GM18520 (cell line): ENCODE measurements around the gene CFAP77.

Experiments used
- ATAC-seq: cut with Tn5 transposase; IDR thresholded peaks from one replicate; pipeline ENCODE4 v1.9.1; 2021; ENCODE audit not compliant: unreplicated experiment

CFAP77 gene

DNA sequence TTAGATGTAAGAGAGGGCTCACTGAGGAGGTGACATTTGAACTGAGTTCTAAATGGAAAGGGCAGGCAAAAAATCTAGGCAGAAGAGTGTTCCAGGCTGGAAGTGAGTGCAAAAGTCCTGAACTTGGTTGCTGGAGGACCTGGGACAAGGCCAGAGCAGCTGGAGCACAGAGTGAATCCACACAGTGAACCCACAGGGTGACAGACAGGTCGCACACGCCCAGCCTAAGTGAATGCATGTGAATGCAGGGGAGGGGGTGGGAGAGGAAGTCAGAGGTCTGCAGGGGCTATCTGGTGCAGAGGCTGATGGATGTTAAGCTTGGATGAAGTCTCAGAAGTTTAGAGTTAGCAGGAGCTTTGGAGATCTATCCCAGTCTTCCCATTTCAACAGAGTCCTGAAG is 2.8 kb upstream of the CFAP77 start:
- no peak for ATAC-seq

DNA sequence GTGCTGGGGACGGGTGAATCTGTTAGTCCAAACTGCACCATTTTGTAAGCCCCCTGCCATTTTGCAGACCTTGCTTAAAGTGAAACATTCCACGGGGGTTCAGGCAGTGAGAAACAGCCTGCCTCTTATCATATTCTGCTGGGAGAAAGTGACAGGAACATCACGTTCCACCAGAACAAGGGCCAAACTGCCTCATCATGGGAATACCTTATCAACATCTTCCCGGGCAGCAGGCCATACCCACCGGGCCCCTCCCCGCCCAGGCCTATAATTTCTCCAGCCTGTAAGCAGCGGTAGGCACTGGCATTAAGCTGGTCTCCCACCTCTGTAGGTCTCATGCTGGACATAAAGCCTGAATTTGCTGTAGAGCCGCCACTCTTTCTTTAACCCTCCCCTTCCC is 1.5 kb upstream of the CFAP77 start:
- no peak for ATAC-seq

DNA sequence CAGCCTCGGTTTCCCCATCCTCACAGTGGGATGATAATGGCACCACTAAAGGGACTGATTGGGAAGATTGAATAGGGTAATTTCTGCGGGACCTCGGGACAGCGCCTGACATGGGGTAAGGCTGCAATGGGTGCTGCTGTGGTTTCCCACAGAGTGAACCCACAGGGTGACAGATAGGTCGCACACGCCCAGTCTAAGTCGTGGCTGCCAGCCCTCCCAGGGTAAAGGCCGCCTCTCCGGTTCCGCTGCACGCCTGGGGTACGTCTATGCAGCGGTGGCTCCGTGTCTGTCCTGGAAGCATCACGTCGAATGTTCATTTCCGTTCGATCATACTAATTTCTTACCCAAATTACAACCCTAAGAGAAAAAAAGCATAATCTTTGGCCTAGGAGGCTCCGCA is 631 bp downstream of the CFAP77 start:
- no peak for ATAC-seq

DNA sequence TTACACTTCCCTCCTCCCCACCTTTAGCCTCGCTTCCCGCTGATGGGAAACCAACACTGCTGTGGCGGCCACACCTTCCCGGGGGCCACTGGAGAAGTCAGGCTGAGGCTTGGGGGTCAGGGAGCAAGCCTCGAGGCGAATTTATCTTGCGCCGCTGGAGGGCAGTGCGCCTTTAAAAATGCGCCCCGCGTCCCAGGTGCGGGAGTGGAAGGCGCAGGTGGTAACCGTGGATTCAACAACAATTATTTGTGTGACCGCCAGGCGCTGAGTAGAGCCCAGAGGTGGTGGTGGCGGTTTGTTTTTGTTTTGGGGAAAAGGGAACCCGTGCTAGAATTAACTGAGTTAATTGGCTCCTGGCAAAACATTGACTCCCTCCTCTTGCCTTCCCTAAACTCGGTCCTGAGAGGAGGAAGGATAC is 1.1 kb downstream of the CFAP77 start:
- no peak for ATAC-seq

DNA sequence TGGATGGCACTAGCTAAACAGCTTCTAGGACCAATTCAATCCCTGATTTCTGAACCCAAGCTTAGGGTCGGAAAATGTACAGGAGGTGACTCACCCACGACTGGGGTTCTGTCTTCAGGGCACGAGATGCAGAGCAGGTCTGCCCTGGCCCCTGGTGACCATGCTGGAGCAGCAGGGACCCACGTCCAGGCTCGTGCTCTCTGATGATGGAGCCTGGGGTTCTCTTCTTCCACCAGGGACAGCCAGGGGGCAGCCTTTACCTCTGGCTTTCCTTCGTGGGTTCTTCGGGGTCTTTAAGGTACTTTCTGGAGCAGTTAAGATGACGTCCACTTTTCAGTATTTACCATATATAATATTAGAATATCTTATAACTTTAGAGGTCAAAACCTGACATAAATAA is 2.1 kb downstream of the CFAP77 start:
- ATAC-seq, result no peak

DNA sequence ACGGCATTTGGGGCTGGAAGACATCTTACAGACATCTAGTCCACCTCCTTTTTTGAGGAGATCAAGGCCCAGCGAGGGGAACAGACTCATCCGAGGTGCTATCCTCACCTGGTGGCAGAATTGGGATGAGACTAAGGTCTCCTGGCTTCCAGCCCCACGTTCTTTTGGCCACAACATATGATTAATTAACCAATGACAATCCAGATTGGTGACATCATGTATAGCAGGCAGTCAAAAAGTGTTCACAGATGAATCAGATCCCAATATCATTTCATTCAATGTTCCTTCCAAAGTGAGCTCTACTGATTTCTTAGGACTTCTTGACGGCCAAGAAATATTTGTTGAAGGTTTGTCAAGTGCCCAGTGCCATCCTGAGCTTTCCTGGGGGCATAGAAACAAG is 3.9 kb downstream of the CFAP77 start:
- no peak for ATAC-seq

DNA sequence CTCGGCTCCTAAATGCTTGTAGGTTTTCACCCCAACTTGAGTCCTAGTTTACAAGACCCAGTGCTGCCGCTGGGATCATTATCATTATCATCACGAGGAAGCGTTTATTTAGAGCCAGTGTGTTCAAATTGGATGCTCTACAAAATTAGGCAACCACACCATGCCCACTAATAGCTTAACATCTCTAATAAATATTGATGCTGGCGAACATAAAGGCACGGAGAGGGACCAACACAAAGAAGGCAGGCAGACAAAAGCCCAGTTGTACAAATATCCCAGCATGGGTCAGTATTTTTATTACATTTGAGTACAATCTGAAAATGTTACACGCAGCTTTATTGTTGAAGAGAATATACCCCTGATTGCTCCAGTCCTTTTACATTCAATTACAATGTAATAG is 4.7 kb downstream of the CFAP77 start:
- ATAC-seq, result no peak

DNA sequence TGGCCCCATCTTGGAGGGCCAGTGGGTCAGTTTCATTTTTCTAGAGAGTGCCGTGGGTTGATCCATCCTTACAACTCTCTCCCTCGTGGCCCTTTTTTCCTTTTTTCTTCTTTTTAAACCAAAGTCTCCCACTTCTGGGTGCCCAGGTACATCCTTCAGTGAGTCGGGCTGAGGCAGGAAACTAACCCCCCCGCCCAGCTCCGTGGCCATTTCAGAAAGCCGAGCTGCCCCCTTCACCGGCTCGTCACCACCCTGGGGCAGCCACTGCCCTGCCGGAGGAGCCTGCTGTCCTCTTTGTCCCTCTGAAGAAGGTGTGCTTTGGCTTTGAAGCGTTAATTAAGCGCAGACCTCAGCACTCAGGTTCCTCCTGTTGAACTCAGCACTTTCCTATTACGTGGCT is 5.2 kb downstream of the CFAP77 start:
- no peak for ATAC-seq

DNA sequence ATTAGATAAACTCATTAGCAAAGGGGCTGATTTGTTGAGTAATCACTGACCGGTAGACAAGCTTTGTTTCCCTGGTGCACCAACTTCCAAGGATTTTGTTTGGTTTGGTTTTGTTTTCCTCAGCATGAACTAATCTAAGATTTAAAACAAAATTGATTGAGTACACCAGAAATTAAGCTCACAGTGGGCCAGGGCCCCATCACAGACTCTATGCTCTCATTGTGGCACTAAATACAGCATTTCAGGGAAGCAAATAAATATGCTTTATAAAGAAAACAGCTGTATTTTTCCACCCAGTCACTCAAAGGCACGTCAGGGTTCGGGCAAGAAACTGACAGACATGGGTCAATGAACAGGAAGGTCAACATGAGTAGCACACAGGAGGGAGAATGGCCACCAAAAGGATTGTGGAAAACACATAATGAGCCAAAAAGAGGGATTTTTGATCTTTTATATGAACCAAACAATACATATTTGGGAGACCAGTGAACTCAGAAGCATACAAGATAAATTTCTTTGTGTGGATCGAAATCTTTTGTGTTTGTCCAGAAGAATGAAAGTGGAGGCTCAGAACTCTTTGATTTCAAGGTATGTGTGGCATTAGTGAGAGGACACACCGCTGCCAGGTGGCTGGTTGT is 8.8 kb downstream of the CFAP77 start:
- ATAC-seq, result no peak

DNA sequence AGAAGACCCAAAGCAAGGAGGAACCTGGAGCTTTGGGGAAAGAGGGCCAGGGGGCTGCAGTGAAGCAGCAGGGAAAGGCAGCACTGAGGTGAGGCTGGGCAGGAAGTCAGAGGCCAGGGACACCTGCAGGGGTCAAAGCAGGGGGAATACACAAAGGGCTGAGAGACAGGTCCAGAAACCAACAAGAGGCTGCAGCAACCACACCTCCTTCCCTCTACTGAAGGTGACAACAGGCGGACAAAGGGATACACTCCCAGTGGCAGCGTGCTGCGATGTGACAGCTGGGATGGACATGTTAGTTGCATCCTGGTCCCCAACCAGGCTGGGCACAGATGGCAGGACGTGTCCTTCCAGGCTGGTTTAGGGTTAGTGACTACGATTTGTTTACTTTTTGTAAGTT is 12.6 kb downstream of the CFAP77 start:
- no peak for ATAC-seq

DNA sequence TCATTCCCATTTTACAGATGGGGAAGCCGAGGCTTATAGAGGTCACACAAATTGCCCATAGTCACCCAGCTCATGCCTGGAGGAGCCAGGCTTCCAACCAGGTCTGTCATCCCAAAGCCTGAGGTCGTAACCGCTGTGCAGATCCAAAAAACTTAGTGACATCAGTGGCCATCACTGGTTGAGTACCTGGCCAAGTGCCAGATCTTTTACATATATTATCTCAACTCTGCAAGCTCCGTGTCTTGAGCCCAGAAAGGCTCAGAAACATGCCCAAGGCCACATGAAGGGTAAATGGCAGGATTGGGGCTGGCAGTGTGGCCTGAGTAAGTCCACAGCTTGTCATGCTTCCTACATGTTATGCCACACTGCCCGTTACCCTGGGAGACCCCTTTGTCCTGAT is 13.5 kb downstream of the CFAP77 start:
- ATAC-seq, result no peak

DNA sequence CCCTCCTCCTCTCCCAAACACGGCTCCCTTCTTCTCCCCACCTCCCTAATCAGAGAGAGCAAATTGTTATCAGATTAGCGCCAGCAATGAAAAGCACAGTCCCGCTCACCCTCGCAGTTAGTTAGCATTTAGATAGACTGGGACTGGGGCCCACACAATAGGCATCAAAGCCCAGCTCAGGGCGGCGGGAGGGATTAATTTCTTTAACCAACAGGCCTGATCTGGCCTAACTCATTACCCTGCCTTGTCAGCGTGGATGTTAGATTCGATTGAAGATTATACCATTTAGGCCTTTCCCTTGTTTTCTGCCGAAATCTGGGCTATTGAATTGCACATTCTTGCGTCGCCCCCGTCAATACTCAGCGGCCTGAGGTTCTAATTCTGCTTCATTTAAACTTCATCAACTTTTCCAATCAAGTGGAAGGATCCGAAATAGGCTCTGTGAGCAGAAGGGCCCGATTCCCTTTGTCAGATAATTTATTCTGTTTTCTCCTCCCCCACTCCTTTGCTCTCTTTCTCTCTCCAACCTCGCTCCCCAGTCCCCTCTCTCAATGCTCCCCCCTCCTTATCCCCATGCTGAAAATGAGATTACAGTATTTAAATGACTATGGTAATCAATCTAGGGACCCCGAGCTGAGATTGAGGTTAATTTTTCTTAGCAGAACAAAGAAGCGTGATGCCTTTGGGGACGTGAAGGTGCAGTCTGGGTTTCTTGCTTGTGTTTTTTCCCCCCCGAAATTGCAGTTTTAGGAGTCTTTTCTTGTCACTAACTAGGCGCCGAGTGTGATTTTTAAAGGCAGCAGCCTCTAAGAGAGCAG is 15.1 kb downstream of the CFAP77 start:
- no peak for ATAC-seq

DNA sequence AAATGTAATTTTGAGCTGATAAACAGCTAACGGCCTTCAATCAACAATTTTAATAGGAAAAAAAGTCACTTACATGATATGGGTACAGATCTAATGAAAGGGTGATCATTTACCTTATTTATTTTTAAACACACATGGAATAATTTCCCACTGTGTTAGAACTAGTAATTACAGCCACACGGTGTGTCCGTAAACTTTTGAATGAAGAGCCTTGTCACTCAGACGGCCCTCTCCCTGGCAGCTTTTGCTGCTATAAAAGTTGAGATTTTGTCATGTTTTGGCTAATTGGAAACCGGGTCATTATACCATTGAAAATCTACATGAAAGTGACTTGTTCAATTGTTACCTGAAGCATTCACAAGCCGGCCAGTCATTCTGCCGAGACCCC is 15.7 kb downstream of the CFAP77 start:
- ATAC-seq, result no peak

DNA sequence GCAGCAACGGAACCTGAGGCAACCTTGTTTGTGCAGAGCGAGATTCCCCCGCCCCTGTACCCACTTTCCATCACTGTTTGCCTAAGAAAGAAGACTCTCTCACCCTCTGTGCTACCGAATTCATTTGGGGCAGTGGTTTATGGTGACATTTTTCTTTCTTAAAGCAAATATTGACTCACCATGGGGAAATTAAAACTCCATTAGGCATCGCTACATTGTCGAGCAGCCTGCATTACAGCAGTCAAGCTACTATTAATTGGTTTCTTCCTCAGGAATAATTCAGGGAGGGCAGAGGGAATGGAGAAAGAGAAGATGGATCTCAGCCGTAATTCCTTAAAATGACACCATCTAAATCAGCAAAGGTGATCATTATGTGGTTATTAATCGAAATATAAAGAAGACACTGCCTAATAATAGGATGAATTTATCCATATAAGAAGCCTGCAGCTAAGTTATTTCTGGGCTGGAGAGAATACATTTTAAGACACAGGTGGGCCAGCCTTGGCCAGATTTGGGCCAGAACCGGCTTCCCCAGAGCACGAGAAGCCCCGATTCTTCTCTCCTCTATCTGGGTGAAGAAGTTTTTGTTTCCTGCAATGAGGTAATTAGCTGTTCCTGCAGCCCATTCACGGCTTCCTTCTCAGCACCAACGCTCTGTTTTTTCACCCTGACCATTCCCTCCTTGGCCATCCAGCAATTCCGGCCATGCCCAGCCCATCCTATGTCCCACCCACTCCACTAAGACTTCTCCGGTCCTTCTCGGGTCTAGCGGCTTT is 16.8 kb downstream of the CFAP77 start:
- no peak for ATAC-seq

DNA sequence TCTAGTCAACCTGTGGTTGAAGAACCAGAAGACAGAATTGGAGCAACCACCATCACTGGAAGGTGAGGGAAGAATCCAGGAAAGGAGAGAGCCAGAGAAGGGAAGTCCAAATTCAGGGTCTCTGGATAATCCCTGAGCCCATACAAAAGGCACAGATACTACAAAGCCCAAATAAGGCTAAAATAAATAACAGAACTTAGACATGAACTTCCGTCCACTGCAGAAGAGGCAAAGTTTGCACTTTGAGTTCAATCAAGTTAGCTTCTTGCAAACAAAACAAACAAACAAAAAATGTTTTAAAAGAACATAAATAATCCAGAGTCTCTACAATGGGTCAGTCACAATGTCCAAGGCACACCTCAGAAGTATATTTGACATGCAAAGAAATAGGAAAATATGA is 21.0 kb downstream of the CFAP77 start:
- ATAC-seq, result no peak

DNA sequence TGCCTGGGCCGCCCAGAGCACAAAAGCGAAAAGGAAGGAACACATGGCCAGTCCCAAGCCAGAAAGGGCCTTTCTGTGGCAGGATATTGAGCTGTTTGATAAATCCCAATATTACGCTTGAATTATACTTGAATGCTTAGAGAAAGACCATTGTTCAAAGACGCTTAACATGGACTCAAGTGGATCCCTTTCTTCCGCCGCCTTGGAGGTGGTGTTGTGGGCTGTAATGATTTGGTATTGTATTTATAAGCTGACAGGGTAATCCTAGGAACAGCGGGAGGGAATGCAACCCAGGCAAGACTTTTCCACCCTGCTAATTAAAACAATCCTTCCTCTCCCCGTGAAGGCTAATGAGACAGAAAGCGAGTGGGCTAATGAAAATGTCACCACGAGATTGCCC is 24.9 kb downstream of the CFAP77 start:
- no peak for ATAC-seq

DNA sequence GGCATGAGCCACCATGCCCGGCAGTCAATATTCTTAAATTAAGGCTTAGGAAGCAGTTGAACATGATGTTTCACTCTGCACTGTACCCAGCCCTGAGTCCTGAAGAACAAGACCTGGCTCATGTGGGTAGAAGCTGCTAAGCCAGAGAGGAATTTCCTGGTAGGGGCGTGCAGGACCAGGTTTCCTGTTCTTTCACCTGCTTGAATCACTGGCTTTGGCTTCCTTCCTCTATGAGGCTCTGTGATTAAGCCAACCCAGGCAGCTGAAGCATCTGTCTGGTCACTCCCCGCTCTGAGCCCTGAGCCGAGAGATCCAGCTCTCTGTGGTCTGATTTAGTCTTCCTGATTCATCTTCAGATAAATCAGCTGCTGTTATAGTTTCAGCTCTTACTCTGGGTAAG is 29.1 kb downstream of the CFAP77 start:
- ATAC-seq, result no peak

DNA sequence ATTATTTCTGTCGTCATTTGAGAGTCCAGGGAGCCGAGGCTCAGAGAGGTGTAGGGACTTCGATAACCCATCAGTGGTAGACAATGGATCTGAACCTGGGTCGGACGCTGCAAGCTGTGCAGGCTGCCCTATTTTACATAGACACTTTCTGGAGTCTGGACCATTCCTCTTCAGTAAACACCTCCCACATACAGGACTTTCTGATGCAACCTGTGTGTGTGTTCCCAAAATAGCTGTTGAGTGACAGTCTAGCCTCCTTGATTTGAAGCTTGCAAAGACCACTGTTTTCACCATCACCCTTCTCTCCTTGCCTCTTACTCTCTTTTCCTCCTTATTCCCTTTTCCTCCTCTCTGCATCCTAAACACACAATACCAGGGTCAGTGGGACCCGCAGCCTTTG is 30.7 kb downstream of the CFAP77 start:
- no peak for ATAC-seq

DNA sequence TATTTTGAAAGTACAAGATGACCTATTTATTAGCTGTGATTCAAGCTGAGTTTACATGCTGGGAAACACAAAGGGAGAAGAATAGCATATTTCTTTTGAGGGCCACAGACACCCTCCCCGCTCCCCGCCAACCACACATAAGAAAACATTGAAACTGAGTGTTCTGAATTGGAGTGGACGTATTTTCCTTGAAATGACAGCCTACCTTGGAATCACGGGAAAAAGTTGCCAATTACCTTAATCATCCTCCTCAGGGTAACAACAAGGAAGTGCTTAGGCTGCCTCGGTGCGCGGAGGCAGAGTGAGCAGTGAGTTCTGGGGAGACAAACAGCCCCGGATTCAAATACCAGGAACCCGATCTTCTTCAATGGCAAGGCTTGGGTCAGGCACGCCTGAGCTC is 31.4 kb downstream of the CFAP77 start:
- ATAC-seq, result no peak

DNA sequence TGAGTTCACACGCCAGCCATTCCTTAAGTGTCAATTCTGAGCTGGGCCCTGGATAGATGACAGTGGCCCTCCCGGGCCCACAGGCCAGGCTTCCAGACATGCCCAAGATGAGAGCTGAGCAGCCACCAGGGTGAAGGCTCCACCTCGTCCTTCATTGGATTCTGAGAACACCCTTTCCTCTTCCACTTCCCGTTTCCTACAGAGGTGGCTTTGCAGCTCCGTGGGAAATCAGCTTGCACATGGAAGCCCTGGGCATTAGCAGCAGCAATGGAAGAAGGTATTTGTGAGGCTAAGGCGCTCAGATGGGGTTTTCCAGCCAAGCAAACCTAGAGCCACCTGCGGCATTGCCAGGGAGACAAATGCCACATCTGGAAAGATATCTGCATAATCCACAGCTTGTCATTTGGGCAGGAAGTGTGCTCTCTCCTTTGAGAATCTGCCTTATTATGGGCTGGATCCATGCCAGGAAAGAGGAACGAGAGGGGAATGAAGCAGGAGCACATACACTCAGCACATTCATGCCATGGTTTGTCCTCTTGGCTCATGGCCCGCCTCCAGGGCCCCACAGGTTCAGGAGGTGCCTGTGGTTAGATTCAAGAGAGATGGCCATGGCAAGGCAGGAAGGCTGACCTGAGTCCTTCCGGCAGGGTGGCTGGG is 34.1 kb downstream of the CFAP77 start:
- ATAC-seq, result no peak

DNA sequence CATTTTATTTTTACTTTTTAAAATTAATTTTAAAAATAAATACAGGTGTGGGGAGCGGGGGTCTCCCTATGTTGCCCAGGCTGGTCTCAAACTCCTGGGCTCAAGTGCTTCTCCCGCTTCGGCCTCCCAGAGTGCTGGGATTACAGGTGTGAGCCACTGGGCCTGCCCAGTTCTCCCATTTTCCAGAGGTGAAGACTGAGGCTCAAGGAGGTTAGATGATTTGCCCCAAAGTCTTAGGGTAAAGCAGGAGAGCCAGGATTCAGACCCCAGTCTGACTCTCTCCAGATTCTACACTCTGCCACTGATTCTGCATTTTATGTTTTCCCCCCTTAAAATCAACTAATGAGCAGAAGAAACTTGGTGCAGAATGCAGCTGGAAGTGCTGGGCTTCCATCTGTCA is 36.9 kb downstream of the CFAP77 start:
- no peak for ATAC-seq

DNA sequence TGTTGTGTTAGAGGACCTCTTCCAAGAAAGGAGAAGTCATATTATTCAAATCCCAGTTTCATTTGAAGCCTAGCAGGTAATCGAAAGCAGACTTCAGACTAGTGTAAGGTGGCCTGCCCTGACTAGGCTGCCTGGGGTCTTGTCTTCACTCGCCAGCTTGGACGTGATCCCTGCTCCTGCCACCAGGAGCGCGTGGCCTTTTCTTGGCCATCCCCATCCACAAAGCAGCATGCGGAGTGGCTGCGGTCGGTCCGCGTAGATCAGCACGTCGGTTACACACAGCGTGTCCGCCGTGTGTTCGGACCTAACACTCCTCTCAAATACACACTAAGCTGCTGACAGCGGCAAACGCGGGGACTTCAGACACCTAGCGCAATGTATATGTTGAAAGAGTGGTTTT is 37.3 kb downstream of the CFAP77 start:
- ATAC-seq, result no peak
